OCI-LY3 (cell line): ENCODE data around the gene PRPSAP1.
A peak's percentile ranks its signal among the peaks of the same experiment; 100 is the strongest.

Experiments
- EZH2phosphoT487 ChIP-seq: fragments of 200-600 bp; shearing (Covaris generic); IDR thresholded peaks from 2 replicates; pipeline ENCODE4 v1.6.1; 2018; ENCODE audit warnings: antibody characterized with exemption, mixed run types, low read depth
- TF ChIP-seq, protein P1 (sequence below): fragments of 200-600, 300-600 bp; sonication (generic); IDR thresholded peaks from 2 replicates; pipeline ENCODE4 v1.5.1; 2014; ENCODE audit warnings: antibody characterized with exemption, low read length, low read depth

DNA sequence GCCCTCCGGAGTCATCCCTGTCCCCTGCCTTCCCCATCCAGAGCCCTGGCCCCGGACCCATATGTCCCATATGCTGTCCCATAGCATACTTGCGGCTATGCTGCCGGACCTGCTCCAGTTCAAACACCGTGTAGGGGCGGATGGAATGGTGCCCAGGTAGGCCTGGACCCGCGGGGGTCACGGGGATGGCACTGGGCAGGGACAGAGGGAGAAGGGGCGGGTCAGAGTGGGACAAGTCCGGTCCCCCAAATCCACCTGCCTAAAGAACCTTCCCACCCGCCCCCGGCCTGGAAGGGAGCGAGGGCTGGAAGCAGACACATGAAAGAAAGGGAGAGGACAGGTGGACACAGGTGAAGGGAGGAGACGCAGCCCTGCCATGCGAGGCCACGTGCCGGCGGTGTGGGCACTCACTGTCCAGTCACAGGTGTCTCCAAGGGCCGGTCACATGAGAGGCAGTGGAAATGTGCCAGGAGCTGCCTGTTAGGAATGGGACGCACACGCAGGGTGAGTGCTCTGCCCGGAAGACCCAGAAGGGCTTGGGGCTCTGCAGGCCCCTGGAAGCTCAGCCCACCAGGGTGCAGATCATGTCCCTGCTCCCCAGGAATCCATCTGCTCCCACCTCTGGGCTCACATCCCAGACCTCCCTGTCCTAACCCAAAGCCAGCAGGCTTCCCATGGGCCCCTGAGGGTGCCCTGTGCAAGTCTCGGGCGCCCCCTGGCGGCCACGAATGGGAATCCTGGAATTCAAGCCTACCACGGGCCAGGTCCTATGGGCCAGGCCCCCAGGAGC, 74.6 kb downstream of the PRPSAP1 start:
- TF ChIP-seq, protein P1, sequence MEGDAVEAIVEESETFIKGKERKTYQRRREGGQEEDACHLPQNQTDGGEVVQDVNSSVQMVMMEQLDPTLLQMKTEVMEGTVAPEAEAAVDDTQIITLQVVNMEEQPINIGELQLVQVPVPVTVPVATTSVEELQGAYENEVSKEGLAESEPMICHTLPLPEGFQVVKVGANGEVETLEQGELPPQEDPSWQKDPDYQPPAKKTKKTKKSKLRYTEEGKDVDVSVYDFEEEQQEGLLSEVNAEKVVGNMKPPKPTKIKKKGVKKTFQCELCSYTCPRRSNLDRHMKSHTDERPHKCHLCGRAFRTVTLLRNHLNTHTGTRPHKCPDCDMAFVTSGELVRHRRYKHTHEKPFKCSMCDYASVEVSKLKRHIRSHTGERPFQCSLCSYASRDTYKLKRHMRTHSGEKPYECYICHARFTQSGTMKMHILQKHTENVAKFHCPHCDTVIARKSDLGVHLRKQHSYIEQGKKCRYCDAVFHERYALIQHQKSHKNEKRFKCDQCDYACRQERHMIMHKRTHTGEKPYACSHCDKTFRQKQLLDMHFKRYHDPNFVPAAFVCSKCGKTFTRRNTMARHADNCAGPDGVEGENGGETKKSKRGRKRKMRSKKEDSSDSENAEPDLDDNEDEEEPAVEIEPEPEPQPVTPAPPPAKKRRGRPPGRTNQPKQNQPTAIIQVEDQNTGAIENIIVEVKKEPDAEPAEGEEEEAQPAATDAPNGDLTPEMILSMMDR, result peak; percentile 95
- TF ChIP-seq EZH2phosphoT487, result no peak
